Measurements from ENCODE around the gene PARP15. TPM values are rescaled to one million over a fixed set of nuclear protein-coding genes. Genes with fewer than 3 reads are reported as not detected.

Gene PARP15
- total and polyA plus RNA-seq, 2 experiments from 2014 or later, result 0.58 to 0.63 TPM

- TF ChIP-seq EZH2 (IDR thresholded peaks at IDR 0.05; ENCODE audit: borderline replicate concordance), result no peak
- no peak for TF ChIP-seq EZH2phosphoT487 (IDR thresholded peaks at IDR 0.05; ENCODE audit: low read depth, severe bottlenecking, unreplicated experiment)
- TF ChIP-seq, protein P1, sequence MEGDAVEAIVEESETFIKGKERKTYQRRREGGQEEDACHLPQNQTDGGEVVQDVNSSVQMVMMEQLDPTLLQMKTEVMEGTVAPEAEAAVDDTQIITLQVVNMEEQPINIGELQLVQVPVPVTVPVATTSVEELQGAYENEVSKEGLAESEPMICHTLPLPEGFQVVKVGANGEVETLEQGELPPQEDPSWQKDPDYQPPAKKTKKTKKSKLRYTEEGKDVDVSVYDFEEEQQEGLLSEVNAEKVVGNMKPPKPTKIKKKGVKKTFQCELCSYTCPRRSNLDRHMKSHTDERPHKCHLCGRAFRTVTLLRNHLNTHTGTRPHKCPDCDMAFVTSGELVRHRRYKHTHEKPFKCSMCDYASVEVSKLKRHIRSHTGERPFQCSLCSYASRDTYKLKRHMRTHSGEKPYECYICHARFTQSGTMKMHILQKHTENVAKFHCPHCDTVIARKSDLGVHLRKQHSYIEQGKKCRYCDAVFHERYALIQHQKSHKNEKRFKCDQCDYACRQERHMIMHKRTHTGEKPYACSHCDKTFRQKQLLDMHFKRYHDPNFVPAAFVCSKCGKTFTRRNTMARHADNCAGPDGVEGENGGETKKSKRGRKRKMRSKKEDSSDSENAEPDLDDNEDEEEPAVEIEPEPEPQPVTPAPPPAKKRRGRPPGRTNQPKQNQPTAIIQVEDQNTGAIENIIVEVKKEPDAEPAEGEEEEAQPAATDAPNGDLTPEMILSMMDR (IDR thresholded peaks at IDR 0.05; ENCODE audit: poor library complexity), result no peak
- no peaks in the 10 kb centered on the region for H3K9me2 ChIP-seq (replicated peaks; ENCODE audit: insufficient read depth)
- H3K4me1 ChIP-seq (ENCODE audit: insufficient read depth), result no peaks in the 10 kb centered on the region
- no peaks in the 10 kb centered on the region for H3K27me3 ChIP-seq
- no peaks in the 10 kb centered on the region for H3K36me3 ChIP-seq (replicated peaks; ENCODE audit: insufficient read depth, low read depth)
- H3K79me2 ChIP-seq, result no peaks in the 10 kb centered on the region
- WGBS (ENCODE audit: low lambda C conversion rate, missing lambda C conversion rate), result 70% methylated on average over 4 of the region's 4 CpGs
- H4K20me1 ChIP-seq (ENCODE audit: insufficient read depth, poor library complexity, severe bottlenecking), result no peaks in the 10 kb centered on the region
- no peak for DNase-seq (ENCODE audit: low spot score)
- H3K4me3 ChIP-seq, result no peak overlapping the region
- no peak overlapping the region for H3K4me2 ChIP-seq
- no peak overlapping the region for H2AFZ ChIP-seq
- no peaks in the 10 kb centered on the region for H3K9me3 ChIP-seq (ENCODE audit: low read depth)
- H3K27ac ChIP-seq, result no peak overlapping the region
These were observed 87.9 kb downstream of the PARP15 start for GRCh38 chr3:122665226-122665786.

GRCh38 chr3:122665881-122666280 lies 88.4 kb downstream of the PARP15 start:
- no peak for DNase-seq (ENCODE audit: low spot score)
- Histone ChIP-seq H3K4me1 (ENCODE audit: insufficient read depth) (no peaks in the 10 kb centered on the region), H3K27me3 (no peaks in the 10 kb centered on the region), H3K36me3 (replicated peaks; ENCODE audit: insufficient read depth, low read depth) (no peaks in the 10 kb centered on the region), H3K9me3 (ENCODE audit: low read depth) (no peaks in the 10 kb centered on the region), H3K4me2 (no peak overlapping the region), H4K20me1 (ENCODE audit: insufficient read depth, poor library complexity, severe bottlenecking) (no peaks in the 10 kb centered on the region), H3K27ac (no peak overlapping the region), H2AFZ (no peak overlapping the region), H3K9me2 (replicated peaks; ENCODE audit: insufficient read depth) (no peaks in the 10 kb centered on the region), H3K79me2 (no peaks in the 10 kb centered on the region), H3K4me3 (no peak overlapping the region)
- TF ChIP-seq, protein P1 (IDR thresholded peaks at IDR 0.05; ENCODE audit: poor library complexity), result no peak
- TF ChIP-seq EZH2 (IDR thresholded peaks at IDR 0.05; ENCODE audit: borderline replicate concordance) (no peak), EZH2phosphoT487 (IDR thresholded peaks at IDR 0.05; ENCODE audit: low read depth, severe bottlenecking, unreplicated experiment) (no peak)

GRCh38 chr3:122668930-122669730 lies 91.7 kb downstream of the PARP15 start:
- peak overlapping the region; percentile 64 for H3K27ac ChIP-seq
- H3K4me3 ChIP-seq, result no peak overlapping the region
- TF ChIP-seq EZH2 (IDR thresholded peaks at IDR 0.05; ENCODE audit: borderline replicate concordance), result no peak
- no peak for TF ChIP-seq EZH2phosphoT487 (IDR thresholded peaks at IDR 0.05; ENCODE audit: low read depth, severe bottlenecking, unreplicated experiment)
- TF ChIP-seq, protein P1 (IDR thresholded peaks at IDR 0.05; ENCODE audit: poor library complexity), result no peak
- H4K20me1 ChIP-seq (ENCODE audit: insufficient read depth, poor library complexity, severe bottlenecking), result no peaks in the 10 kb centered on the region
- H2AFZ ChIP-seq, result no peak overlapping the region
- H3K4me1 ChIP-seq (ENCODE audit: insufficient read depth), result no peaks in the 10 kb centered on the region
- no peaks in the 10 kb centered on the region for H3K9me3 ChIP-seq (ENCODE audit: low read depth)
- H3K4me2 ChIP-seq, result no peak overlapping the region
- no peaks in the 10 kb centered on the region for H3K36me3 ChIP-seq (replicated peaks; ENCODE audit: insufficient read depth, low read depth)
- peak; percentile 54 for DNase-seq (ENCODE audit: low spot score)
- H3K9me2 ChIP-seq (replicated peaks; ENCODE audit: insufficient read depth), result no peaks in the 10 kb centered on the region
- 86% methylated on average over 8 of the region's 8 CpGs for WGBS (ENCODE audit: low lambda C conversion rate, missing lambda C conversion rate)
- no peaks in the 10 kb centered on the region for H3K79me2 ChIP-seq
- H3K27me3 ChIP-seq, result no peaks in the 10 kb centered on the region
